HEK293 (cell line): Measurements from ENCODE around the gene STK10.

Experiments
- KLF9 ChIP-seq: fragments of 450-650 bp; formaldehyde crosslinking; IDR thresholded peaks from 2 replicates; pipeline ENCODE4 v1.5.1; 2016; ENCODE audit warnings: missing biosample characterization, missing genetic modification characterization, low read depth
- SCRT2 ChIP-seq: fragments of 450-650 bp; formaldehyde crosslinking; IDR thresholded peaks from 2 replicates; pipeline ENCODE4 v1.5.1; 2016; ENCODE audit warnings: missing biosample characterization, missing genetic modification characterization
- SP3 ChIP-seq: fragments of 450-650 bp; formaldehyde crosslinking; IDR thresholded peaks from 2 replicates; pipeline ENCODE4 v1.5.1; 2016; ENCODE audit warnings: missing biosample characterization, missing genetic modification characterization
- ZFHX2 ChIP-seq: fragments of 450-650 bp; formaldehyde crosslinking; conservative IDR thresholded peaks from 2 replicates; pipeline ENCODE4 v1.5.1; 2016; ENCODE audit warnings: missing biosample characterization, missing genetic modification characterization
- ZFP3 ChIP-seq: fragments of 450-650 bp; formaldehyde crosslinking; IDR thresholded peaks from 2 replicates; pipeline ENCODE4 v1.5.1; 2016; ENCODE audit warnings: low read depth, missing biosample characterization, missing genetic modification characterization
- ZFP37 ChIP-seq: fragments of 450-650 bp; formaldehyde crosslinking; IDR thresholded peaks from 2 replicates; pipeline ENCODE4 v1.5.1; 2016; ENCODE audit warnings: missing biosample characterization, missing genetic modification characterization
- ZFP69B ChIP-seq: fragments of 450-650 bp; formaldehyde crosslinking; IDR thresholded peaks from 2 replicates; pipeline ENCODE4 v1.5.1; 2016; ENCODE audit warnings: missing biosample characterization, missing genetic modification characterization
- ZNF146 ChIP-seq: fragments of 450-650 bp; formaldehyde crosslinking; IDR thresholded peaks from 2 replicates; pipeline ENCODE4 v1.5.1; 2016; ENCODE audit warnings: missing biosample characterization, missing genetic modification characterization
- ZNF311 ChIP-seq: fragments of 450-650 bp; formaldehyde crosslinking; IDR thresholded peaks from 2 replicates; pipeline ENCODE4 v1.5.1; 2017; ENCODE audit warnings: missing biosample characterization, missing genetic modification characterization, borderline replicate concordance
- ZNF362 ChIP-seq: fragments of 450-650 bp; formaldehyde crosslinking; IDR thresholded peaks from 2 replicates; pipeline ENCODE4 v1.5.1; 2016; ENCODE audit warnings: missing biosample characterization, missing genetic modification characterization
- ZNF37A ChIP-seq: fragments of 450-650 bp; IDR thresholded peaks from 2 replicates; pipeline ENCODE4 v1.5.1; 2018; ENCODE audit warnings: missing biosample characterization, missing genetic modification characterization
- ZNF394 ChIP-seq: fragments of 450-650 bp; formaldehyde crosslinking; IDR thresholded peaks from 2 replicates; pipeline ENCODE4 v1.5.1; 2016; ENCODE audit warnings: missing biosample characterization, missing genetic modification characterization, mild to moderate bottlenecking, moderate library complexity, borderline replicate concordance
- ZNF423 ChIP-seq: fragments of 450-650 bp; formaldehyde crosslinking; IDR thresholded peaks from 2 replicates; pipeline ENCODE4 v1.5.1; 2016; ENCODE audit warnings: missing biosample characterization, missing genetic modification characterization
- ZNF501 ChIP-seq: fragments of 450-650 bp; formaldehyde crosslinking; IDR thresholded peaks from 2 replicates; pipeline ENCODE4 v1.5.1; 2016; ENCODE audit warnings: missing biosample characterization, missing genetic modification characterization
- ZNF514 ChIP-seq: fragments of 450-650 bp; formaldehyde crosslinking; IDR thresholded peaks from 2 replicates; pipeline ENCODE4 v1.5.1; 2016; ENCODE audit warnings: missing biosample characterization, missing genetic modification characterization
- ZNF624 ChIP-seq: fragments of 450-650 bp; formaldehyde crosslinking; IDR thresholded peaks from 2 replicates; pipeline ENCODE4 v1.5.1; 2017; ENCODE audit warnings: missing biosample characterization, missing genetic modification characterization
- ZNF692 ChIP-seq: fragments of 450-650 bp; formaldehyde crosslinking; IDR thresholded peaks from 2 replicates; pipeline ENCODE4 v1.5.1; 2016; ENCODE audit warnings: missing biosample characterization, missing genetic modification characterization
- ZNF837 ChIP-seq: fragments of 450-650 bp; formaldehyde crosslinking; IDR thresholded peaks from 2 replicates; pipeline ENCODE4 v1.5.1; 2016; ENCODE audit warnings: missing biosample characterization, missing genetic modification characterization
- ZNF843 ChIP-seq: fragments of 450-650 bp; formaldehyde crosslinking; IDR thresholded peaks from 2 replicates; pipeline ENCODE4 v1.5.1; 2016; ENCODE audit warnings: missing biosample characterization, missing genetic modification characterization
- ZSCAN16 ChIP-seq: fragments of 450-650 bp; formaldehyde crosslinking; IDR thresholded peaks from 2 replicates; pipeline ENCODE4 v1.5.1; 2016; ENCODE audit warnings: missing biosample characterization, missing genetic modification characterization
- TF ChIP-seq, protein P1 (sequence below): fragments of 450-650 bp; formaldehyde crosslinking; IDR thresholded peaks from 2 replicates; pipeline ENCODE4 v1.5.1; 2016; ENCODE audit warnings: missing biosample characterization, missing genetic modification characterization
- TF ChIP-seq, protein P2 (sequence below): fragments of 450-650 bp; formaldehyde crosslinking; IDR thresholded peaks from 2 replicates; pipeline ENCODE4 v1.5.1; 2016; ENCODE audit warnings: missing biosample characterization, missing genetic modification characterization, low read depth
- TF ChIP-seq, protein P3 (sequence below): fragments of 450-650 bp; formaldehyde crosslinking; IDR thresholded peaks from 2 replicates; pipeline ENCODE4 v1.5.1; 2017; ENCODE audit warnings: missing biosample characterization, missing genetic modification characterization
- TF ChIP-seq, protein P4 (sequence below): fragments of 450-650 bp; formaldehyde crosslinking; IDR thresholded peaks from 2 replicates; pipeline ENCODE4 v1.5.1; 2016; ENCODE audit warnings: missing biosample characterization, missing genetic modification characterization
- TF ChIP-seq, protein P5 (sequence below): fragments of 450-650 bp; formaldehyde crosslinking; IDR thresholded peaks from 2 replicates; pipeline ENCODE4 v1.5.1; 2016; ENCODE audit warnings: missing biosample characterization, missing genetic modification characterization
- TF ChIP-seq, protein P6 (sequence below): fragments of 450-650 bp; formaldehyde crosslinking; IDR thresholded peaks from 2 replicates; pipeline ENCODE4 v1.5.1; 2016; ENCODE audit warnings: missing biosample characterization, missing genetic modification characterization

The STK10 gene

DNA sequence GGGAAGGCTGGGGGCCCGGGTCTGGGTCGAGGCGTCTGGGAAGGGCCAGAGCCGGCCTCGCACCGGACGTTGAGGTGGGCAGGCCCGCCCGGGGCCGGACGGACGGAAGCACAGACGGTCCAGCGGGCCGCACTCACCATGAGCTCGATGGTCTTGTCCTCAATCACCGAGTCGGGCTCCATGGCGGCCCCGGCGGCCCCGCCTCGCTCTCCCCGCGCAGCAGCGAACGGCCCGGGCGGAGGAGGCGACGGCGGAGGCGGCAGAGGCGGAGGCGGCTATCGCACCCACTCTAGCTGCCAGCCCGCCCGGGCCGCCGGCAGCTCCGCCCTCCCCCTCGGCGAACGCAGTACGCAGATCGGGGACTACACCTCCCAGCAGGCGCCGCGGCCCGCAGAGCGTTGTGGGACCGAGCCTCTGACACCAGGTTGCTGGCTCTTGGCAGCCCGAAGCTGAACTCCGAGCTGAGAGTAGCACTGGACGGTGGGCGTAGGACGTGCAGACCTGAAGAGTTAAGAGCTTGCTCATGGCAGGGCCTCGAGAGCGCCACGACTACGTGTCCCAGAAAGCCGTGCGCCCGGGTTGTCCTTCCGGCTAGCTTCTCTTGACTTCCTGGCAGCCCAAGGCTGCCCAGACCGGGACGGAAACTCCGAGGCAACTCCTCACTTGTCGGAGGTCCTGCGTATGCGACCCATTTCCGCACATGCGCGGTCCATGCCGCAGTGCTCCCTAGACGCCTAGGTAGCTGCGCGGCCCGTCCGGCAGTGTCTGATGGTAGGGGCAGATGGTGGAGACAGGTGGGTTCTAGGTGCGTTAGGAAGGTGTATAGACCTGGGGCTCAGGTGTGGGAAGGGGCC lies 181.5 kb downstream of the STK10 start, which contains the start of gene FBXW11 (continued):
- TF ChIP-seq, protein P1, sequence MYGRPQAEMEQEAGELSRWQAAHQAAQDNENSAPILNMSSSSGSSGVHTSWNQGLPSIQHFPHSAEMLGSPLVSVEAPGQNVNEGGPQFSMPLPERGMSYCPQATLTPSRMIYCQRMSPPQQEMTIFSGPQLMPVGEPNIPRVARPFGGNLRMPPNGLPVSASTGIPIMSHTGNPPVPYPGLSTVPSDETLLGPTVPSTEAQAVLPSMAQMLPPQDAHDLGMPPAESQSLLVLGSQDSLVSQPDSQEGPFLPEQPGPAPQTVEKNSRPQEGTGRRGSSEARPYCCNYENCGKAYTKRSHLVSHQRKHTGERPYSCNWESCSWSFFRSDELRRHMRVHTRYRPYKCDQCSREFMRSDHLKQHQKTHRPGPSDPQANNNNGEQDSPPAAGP (tag by site-specific recombination) = peak; percentile 24; the same call in 1 of the 2 replicates
- peak; percentile 96 for TF ChIP-seq ZNF501 (tag by site-specific recombination)
- TF ChIP-seq KLF9 (tag by site-specific recombination) = peak; percentile 43; the same call in 1 of the 2 replicates
- TF ChIP-seq ZNF423 = no peak; the same call in 1 of the 2 replicates
- TF ChIP-seq, protein P2, sequence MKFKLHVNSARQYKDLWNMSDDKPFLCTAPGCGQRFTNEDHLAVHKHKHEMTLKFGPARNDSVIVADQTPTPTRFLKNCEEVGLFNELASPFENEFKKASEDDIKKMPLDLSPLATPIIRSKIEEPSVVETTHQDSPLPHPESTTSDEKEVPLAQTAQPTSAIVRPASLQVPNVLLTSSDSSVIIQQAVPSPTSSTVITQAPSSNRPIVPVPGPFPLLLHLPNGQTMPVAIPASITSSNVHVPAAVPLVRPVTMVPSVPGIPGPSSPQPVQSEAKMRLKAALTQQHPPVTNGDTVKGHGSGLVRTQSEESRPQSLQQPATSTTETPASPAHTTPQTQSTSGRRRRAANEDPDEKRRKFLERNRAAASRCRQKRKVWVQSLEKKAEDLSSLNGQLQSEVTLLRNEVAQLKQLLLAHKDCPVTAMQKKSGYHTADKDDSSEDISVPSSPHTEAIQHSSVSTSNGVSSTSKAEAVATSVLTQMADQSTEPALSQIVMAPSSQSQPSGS (tag by site-specific recombination) = no peak
- peak; percentile 90 for TF ChIP-seq SP3 (tag by site-specific recombination)
- no peak for TF ChIP-seq ZNF837 (tag by site-specific recombination)
- peak; percentile 60; the same call in 1 of the 2 replicates for TF ChIP-seq ZFP3 (tag by site-specific recombination)
- TF ChIP-seq ZNF692 (tag by site-specific recombination) = peak; percentile 70; the same call in 1 of the 2 replicates
- TF ChIP-seq ZNF362 (tag by site-specific recombination) = no peak
- peak; percentile 93; the same call in 1 of the 2 replicates for TF ChIP-seq ZFP37 (tag by site-specific recombination)
- TF ChIP-seq SCRT2 (tag by site-specific recombination) = peak; percentile 86
- TF ChIP-seq, protein P3, sequence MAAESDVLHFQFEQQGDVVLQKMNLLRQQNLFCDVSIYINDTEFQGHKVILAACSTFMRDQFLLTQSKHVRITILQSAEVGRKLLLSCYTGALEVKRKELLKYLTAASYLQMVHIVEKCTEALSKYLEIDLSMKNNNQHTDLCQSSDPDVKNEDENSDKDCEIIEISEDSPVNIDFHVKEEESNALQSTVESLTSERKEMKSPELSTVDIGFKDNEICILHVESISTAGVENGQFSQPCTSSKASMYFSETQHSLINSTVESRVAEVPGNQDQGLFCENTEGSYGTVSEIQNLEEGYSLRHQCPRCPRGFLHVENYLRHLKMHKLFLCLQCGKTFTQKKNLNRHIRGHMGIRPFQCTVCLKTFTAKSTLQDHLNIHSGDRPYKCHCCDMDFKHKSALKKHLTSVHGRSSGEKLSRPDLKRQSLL (tag by site-specific recombination) = peak; percentile 88
- TF ChIP-seq ZNF514 (tag by site-specific recombination) = no peak
- TF ChIP-seq ZNF311 (tag by site-specific recombination) = no peak
- TF ChIP-seq ZNF394 (tag by site-specific recombination) = peak; percentile 77
- TF ChIP-seq ZFP69B (tag by site-specific recombination) = peak; percentile 66
- TF ChIP-seq, protein P4, sequence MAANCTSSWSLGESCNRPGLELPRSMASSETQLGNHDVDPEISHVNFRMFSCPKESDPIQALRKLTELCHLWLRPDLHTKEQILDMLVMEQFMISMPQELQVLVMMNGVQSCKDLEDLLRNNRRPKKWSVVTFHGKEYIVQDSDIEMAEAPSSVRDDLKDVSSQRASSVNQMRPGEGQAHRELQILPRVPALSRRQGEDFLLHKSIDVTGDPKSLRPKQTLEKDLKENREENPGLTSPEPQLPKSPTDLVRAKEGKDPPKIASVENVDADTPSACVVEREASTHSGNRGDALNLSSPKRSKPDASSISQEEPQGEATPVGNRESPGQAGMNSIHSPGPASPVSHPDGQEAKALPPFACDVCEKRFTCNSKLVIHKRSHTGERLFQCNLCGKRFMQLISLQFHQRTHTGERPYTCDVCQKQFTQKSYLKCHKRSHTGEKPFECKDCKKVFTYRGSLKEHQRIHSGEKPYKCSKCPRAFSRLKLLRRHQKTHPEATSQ (tag by site-specific recombination) = 0 out of 2 replicates have a peak, but pooled peaks have one; percentile 77
- TF ChIP-seq ZNF146 (tag by site-specific recombination) = no peak
- peak; percentile 99 for TF ChIP-seq ZFHX2
- TF ChIP-seq, protein P5, sequence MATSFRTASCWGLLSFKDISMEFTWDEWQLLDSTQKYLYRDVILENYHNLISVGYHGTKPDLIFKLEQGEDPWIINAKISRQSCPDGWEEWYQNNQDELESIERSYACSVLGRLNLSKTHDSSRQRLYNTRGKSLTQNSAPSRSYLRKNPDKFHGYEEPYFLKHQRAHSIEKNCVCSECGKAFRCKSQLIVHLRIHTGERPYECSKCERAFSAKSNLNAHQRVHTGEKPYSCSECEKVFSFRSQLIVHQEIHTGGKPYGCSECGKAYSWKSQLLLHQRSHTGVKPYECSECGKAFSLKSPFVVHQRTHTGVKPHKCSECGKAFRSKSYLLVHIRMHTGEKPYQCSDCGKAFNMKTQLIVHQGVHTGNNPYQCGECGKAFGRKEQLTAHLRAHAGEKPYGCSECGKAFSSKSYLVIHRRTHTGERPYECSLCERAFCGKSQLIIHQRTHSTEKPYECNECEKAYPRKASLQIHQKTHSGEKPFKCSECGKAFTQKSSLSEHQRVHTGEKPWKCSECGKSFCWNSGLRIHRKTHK (tag by site-specific recombination) = no peak
- TF ChIP-seq ZSCAN16 (tag by site-specific recombination) = 0 out of 2 replicates have a peak, but pooled peaks have one; percentile 81
- no peak for TF ChIP-seq ZNF624 (tag by site-specific recombination)
- peak; percentile 69; the same call in 1 of the 2 replicates for TF ChIP-seq ZNF843 (tag by site-specific recombination)
- no peak for TF ChIP-seq ZNF37A
- TF ChIP-seq, protein P6, sequence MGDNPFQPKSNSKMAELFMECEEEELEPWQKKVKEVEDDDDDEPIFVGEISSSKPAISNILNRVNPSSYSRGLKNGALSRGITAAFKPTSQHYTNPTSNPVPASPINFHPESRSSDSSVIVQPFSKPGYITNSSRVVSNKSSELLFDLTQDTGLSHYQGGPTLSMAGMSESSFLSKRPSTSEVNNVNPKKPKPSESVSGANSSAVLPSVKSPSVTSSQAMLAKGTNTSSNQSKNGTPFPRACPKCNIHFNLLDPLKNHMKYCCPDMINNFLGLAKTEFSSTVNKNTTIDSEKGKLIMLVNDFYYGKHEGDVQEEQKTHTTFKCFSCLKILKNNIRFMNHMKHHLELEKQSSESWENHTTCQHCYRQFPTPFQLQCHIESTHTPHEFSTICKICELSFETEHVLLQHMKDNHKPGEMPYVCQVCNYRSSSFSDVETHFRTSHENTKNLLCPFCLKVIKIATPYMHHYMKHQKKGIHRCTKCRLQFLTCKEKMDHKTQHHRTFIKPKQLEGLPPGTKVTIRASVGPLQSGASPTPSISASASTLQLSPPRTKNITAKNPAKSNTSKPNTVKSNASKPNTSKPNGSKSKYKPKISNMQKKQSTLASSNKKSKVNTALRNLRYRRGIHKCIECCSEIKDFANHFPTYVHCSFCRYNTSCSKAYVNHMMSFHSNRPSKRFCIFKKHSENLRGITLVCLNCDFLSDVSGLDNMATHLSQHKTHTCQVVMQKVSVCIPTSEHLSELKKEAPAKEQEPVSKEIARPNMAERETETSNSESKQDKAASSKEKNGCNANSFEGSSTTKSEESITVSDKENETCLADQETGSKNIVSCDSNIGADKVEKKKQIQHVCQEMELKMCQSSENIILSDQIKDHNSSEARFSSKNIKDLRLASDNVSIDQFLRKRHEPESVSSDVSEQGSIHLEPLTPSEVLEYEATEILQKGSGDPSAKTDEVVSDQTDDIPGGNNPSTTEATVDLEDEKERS (tag by site-specific recombination) = no peak
